ENCODE data around the gene LIX1L. TPM values are rescaled to one million over a fixed set of nuclear protein-coding genes. Genes with fewer than 3 reads are reported as not detected.
A peak's percentile ranks its signal among the peaks of the same experiment; 100 is the strongest.

LIX1L gene
- total and polyA plus RNA-seq, 8 donors: 28.9 to 45.7 (median 41.9) TPM

DNA sequence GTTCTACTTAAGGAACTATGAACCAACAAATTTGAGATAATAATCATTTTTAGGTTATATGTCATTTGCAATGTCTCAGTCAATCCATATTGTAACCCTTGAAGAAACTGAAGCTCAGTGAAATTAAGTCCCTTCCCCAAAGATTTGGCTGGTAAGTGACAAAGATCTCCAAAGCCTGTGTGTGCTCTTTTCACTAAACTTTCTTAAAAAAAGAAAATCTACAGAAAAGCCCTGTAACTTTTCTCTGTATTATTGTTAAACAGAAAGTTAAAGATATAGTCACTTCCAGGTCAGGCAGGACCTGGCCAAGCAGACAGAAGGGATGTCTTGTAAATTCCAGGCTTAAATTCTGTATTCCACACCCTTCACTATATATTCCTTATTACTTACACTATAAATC, 1.5 kb downstream of the LIX1L start:
- TF ChIP-seq, protein P1, sequence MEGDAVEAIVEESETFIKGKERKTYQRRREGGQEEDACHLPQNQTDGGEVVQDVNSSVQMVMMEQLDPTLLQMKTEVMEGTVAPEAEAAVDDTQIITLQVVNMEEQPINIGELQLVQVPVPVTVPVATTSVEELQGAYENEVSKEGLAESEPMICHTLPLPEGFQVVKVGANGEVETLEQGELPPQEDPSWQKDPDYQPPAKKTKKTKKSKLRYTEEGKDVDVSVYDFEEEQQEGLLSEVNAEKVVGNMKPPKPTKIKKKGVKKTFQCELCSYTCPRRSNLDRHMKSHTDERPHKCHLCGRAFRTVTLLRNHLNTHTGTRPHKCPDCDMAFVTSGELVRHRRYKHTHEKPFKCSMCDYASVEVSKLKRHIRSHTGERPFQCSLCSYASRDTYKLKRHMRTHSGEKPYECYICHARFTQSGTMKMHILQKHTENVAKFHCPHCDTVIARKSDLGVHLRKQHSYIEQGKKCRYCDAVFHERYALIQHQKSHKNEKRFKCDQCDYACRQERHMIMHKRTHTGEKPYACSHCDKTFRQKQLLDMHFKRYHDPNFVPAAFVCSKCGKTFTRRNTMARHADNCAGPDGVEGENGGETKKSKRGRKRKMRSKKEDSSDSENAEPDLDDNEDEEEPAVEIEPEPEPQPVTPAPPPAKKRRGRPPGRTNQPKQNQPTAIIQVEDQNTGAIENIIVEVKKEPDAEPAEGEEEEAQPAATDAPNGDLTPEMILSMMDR (IDR thresholded peaks at IDR 0.05): no peak
- intact Hi-C loops (cut with DNase I): no loop called here
- DNase-seq (no peak), ATAC-seq (no peak)
- no peaks in the 10 kb centered on the region for H3K9me3 ChIP-seq
- H3K36me3 ChIP-seq: no peaks in the 10 kb centered on the region
- H3K27me3 ChIP-seq: peaks cover 0 to 14% of the 10 kb centered on the region in 2 donors
- peaks cover 21 to 69% of the 10 kb centered on the region in 2 donors for H3K4me1 ChIP-seq
- peak overlapping the region; percentile 93 to 98 for H3K27ac ChIP-seq
- peak overlapping the region; percentile 72 to 80 for H3K4me3 ChIP-seq

DNA sequence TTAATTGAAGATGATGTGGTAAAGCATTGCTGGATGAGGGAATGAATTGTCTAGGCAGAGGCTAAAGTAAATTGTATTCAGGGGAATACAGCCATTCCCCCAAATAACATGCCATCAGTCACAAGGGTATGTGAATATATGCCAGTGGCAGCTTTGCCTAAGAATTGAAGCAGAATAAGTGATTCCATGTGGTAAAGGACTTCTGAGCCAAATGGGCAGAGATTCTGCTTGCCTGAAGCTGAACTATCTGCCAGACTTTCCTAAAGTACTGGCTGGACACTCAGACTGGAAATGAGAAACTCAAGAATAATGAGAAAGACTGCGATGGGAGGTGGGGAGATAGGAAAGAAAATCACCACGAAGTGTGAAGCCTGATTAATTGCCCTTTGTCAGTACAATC, 2.4 kb downstream of the LIX1L start:
- intact Hi-C loops (cut with DNase I): no loop called here
- no peak overlapping the region for H3K4me3 ChIP-seq
- H3K27ac ChIP-seq: peak overlapping the region in 1 of 2 donors; percentile 35
- no peaks in the 10 kb centered on the region for H3K36me3 ChIP-seq
- DNase-seq (no peak), ATAC-seq (no peak)
- peaks cover 0 to 5% of the 10 kb centered on the region in 2 donors for H3K27me3 ChIP-seq
- no peaks in the 10 kb centered on the region for H3K9me3 ChIP-seq
- TF ChIP-seq, protein P1 (IDR thresholded peaks at IDR 0.05): no peak
- peaks cover 19 to 60% of the 10 kb centered on the region in 2 donors for H3K4me1 ChIP-seq

DNA sequence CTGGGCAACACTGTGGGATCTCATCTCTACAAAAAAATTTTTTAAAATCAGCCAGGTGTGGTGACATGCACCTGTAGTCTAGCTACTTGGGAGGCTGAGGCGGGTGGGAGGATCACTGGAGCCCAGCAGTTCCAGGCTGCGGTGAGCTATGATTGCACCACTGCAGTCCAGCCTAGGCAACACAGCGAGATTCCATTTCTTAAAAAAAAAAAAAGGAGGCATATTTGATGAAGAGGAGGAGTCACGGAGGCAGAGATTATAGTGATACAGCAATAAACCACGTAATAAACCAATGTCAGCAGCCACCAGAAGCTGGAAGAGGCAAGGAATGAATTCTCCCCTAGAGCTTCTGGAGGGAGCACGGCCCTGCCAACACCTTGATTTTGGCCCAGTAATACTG, 4.0 kb downstream of the LIX1L start:
- Histone ChIP-seq H3K27me3 (no peaks in the 10 kb centered on the region), H3K4me3 (no peak overlapping the region), H3K36me3 (no peaks in the 10 kb centered on the region), H3K27ac (no peak overlapping the region), H3K4me1 (peaks cover 15 to 51% of the 10 kb centered on the region in 2 donors), H3K9me3 (no peaks in the 10 kb centered on the region)
- TF ChIP-seq, protein P1 (IDR thresholded peaks at IDR 0.05): no peak
- intact Hi-C loops (cut with DNase I): no loop called here
- ATAC-seq: no peak
- DNase-seq: no peak

DNA sequence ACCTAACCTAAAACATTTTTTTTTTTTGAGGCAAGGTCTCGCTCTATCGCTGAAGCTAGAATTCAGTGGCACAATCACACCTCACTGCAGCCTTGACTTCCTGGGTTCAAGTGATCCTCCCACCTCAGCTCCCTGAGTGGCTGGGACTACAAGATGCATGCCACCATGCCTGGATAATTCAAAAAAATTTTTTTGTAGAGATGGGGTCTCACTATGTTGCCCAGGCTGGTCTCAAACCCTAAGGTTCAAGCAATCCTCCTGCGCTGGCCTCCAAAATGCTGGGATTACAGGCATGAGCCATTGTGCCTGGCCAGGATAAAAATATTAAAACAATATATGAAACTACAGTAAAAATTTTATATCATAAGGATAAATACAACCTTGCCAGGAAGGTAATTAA, 4.9 kb downstream of the LIX1L start:
- DNase-seq: no peak
- TF ChIP-seq, protein P1 (IDR thresholded peaks at IDR 0.05): no peak
- ATAC-seq: no peak
- H3K9me3 ChIP-seq: no peaks in the 10 kb centered on the region
- H3K4me3 ChIP-seq: no peak overlapping the region
- H3K27me3 ChIP-seq: no peaks in the 10 kb centered on the region
- H3K27ac ChIP-seq: no peak overlapping the region
- intact Hi-C loops (cut with DNase I): no loop called here
- no peaks in the 10 kb centered on the region for H3K36me3 ChIP-seq
- H3K4me1 ChIP-seq: peaks cover 11 to 44% of the 10 kb centered on the region in 2 donors

DNA sequence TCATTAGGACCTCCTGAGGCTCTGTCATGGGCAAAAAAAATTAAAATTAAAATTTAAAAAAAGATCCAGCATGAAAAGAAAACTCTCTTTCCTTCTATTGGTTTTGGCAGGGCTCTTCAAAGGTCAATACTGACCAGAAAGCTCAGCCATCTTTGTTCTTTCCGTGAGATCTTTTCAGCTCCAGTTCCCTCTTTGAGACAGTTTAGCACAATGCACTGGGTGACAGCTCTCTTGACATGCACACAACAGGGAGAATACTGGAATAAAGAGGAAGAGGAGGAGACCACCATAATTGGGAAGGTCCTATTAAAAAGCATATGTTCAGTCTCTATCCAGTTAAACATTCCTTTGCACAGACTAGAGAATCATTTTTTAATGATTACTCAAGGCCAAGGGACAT, 6.3 kb downstream of the LIX1L start:
- intact Hi-C loops (cut with DNase I): no loop called here
- Histone ChIP-seq H3K4me1 (peaks cover 11 to 36% of the 10 kb centered on the region in 2 donors), H3K27ac (no peak overlapping the region), H3K4me3 (no peak overlapping the region), H3K36me3 (no peaks in the 10 kb centered on the region), H3K9me3 (no peaks in the 10 kb centered on the region), H3K27me3 (no peaks in the 10 kb centered on the region)
- ATAC-seq: no peak
- DNase-seq: no peak
- TF ChIP-seq, protein P1 (IDR thresholded peaks at IDR 0.05): no peak

All from left lung (tissue), 10 donors.